IMR-90 (cell line): ENCODE results near the gene CD34. TPM values are rescaled to one million over a fixed set of nuclear protein-coding genes. Genes with fewer than 3 reads are reported as not detected.

Source experiments
- ATAC-seq: fragments of 200-7000 bp; cut with Tn5 transposase; 2 replicates; pipeline ENCODE4 v1.9.1; 2020; ENCODE audit warnings: low read depth, mild to moderate bottlenecking, moderate library complexity
- BruUV-seq: library from RNA; stranded (reverse); fragments of 400-500 nt; replicated peaks from 2 replicates; lab custom pipeline; 2021; lab: Mats Ljungman, UMichigan
- CTCF ChIA-PET: fragments of 300-600 bp; formaldehyde crosslinking; extraction: SDS; loops from one replicate; lab custom pipeline; 2021; ENCODE audit warnings: antibody characterized with exemption; lab: Yijun Ruan, JAX
- POLR2A ChIA-PET: fragments of 300-600 bp; sonication (Branson Sonifier 250); formaldehyde crosslinking; loops from one replicate; lab custom pipeline; 2022; ENCODE audit warnings: antibody characterized with exemption; ENCODE audit not compliant: unreplicated experiment; lab: Charles Lee
- DNase-seq: peaks from one replicate; pipeline ENCODE4 v3.0.0; 2013
- H2AFZ ChIP-seq: replicated peaks from 2 replicates; pipeline ENCODE3; 2013; ENCODE audit warnings: low read length, mild to moderate bottlenecking; ENCODE audit not compliant: poor library complexity
- H2AK5ac ChIP-seq: 2 replicates; pipeline ENCODE4 v1.6.1; 2013; ENCODE audit warnings: low read depth, low read length, inconsistent platforms
- H2AK9ac ChIP-seq: replicated peaks from 2 replicates; pipeline ENCODE3; 2013; ENCODE audit warnings: mild to moderate bottlenecking, low read depth, low read length, moderate library complexity; ENCODE audit not compliant: poor library complexity
- H2BK120ac ChIP-seq: 2 replicates; pipeline ENCODE4 v1.6.1; 2013; ENCODE audit warnings: low read depth, low read length, inconsistent platforms
- H2BK15ac ChIP-seq: 3 replicates; pipeline ENCODE4 v1.6.1; 2013; ENCODE audit warnings: low read depth, low read length, inconsistent platforms
- H2BK20ac ChIP-seq: 2 replicates; pipeline ENCODE4 v1.6.1; 2013; ENCODE audit warnings: low read depth, mild to moderate bottlenecking, inconsistent platforms, low read length, moderate library complexity
- H2BK5ac ChIP-seq: 2 replicates; pipeline ENCODE4 v1.6.1; 2013; ENCODE audit warnings: mild to moderate bottlenecking, low read depth, low read length, inconsistent platforms; ENCODE audit not compliant: poor library complexity, severe bottlenecking
- H3K14ac ChIP-seq: replicated peaks from 2 replicates; pipeline ENCODE4 v1.6.1; 2013; ENCODE audit warnings: low read depth, low read length, inconsistent platforms
- H3K18ac ChIP-seq: 2 replicates; pipeline ENCODE4 v1.6.1; 2013; ENCODE audit warnings: low read depth, low read length, control low read depth
- H3K23ac ChIP-seq: 2 replicates; pipeline ENCODE4 v1.6.1; 2013; ENCODE audit warnings: low read depth, low read length, inconsistent platforms
- H3K27ac ChIP-seq: 2 replicates; pipeline ENCODE4 v1.5.1; 2013; ENCODE audit warnings: mild to moderate bottlenecking, control low read depth, low read length; ENCODE audit not compliant: insufficient read depth
- H3K27me3 ChIP-seq: 2 replicates; pipeline ENCODE4 v1.6.1; 2013; ENCODE audit warnings: low read length; ENCODE audit not compliant: control insufficient read depth, insufficient read depth
- H3K36me3 ChIP-seq: 2 replicates; pipeline ENCODE4 v1.6.1; 2013; ENCODE audit warnings: low read length, mixed read lengths; ENCODE audit not compliant: control insufficient read depth, insufficient read depth
- H3K4ac ChIP-seq: 2 replicates; pipeline ENCODE4 v1.6.1; 2013; ENCODE audit warnings: low read depth, low read length, inconsistent platforms
- H3K4me1 ChIP-seq: 2 replicates; pipeline ENCODE4 v1.6.1; 2013; ENCODE audit warnings: low read length, mixed read lengths; ENCODE audit not compliant: control insufficient read depth, insufficient read depth
- H3K4me2 ChIP-seq: 2 replicates; pipeline ENCODE4 v1.6.1; 2013; ENCODE audit warnings: low read depth, mild to moderate bottlenecking, control low read depth, low read length, moderate library complexity
- H3K4me3 ChIP-seq: 2 replicates; pipeline ENCODE4 v1.5.1; 2013; ENCODE audit warnings: low read depth, mild to moderate bottlenecking, control low read depth, low read length, moderate library complexity; ENCODE audit not compliant: insufficient read depth
- H3K56ac ChIP-seq: 2 replicates; pipeline ENCODE4 v1.6.1; 2013; ENCODE audit warnings: low read length, inconsistent platforms; ENCODE audit not compliant: insufficient read depth; ENCODE audit errors: extremely low read depth
- H3K79me1 ChIP-seq, 2 experiments: 2 replicates each; pipeline ENCODE4 v1.6.1; 2013; ENCODE audit warnings: low read length in 2 of 2, inconsistent platforms in 1 of 2, low read depth in 1 of 2
- H3K9ac ChIP-seq: 2 replicates; pipeline ENCODE4 v1.6.1; 2013; ENCODE audit warnings: low read depth, low read length, control low read depth
- H3K9me1 ChIP-seq: 2 replicates; pipeline ENCODE4 v1.6.1; 2013; ENCODE audit warnings: low read length, inconsistent platforms; ENCODE audit not compliant: insufficient read depth
- H3K9me3 ChIP-seq: 2 replicates; pipeline ENCODE4 v1.6.1; 2013; ENCODE audit warnings: low read length; ENCODE audit not compliant: control insufficient read depth, insufficient read depth
- H4K20me1 ChIP-seq: 2 replicates; pipeline ENCODE4 v1.6.1; 2013; ENCODE audit warnings: low read length, inconsistent platforms; ENCODE audit not compliant: insufficient read depth
- H4K5ac ChIP-seq: 2 replicates; pipeline ENCODE4 v1.6.1; 2013; ENCODE audit warnings: mild to moderate bottlenecking, low read depth, low read length, control low read depth
- H4K8ac ChIP-seq, 2 experiments: 2 replicates each; pipeline ENCODE4 v1.6.1; 2013; ENCODE audit warnings: low read depth in 2 of 2, low read length in 2 of 2, control low read depth in 1 of 2, inconsistent platforms in 1 of 2
- H4K91ac ChIP-seq: 2 replicates; pipeline ENCODE4 v1.6.1; 2013; ENCODE audit warnings: low read depth, low read length, inconsistent platforms; ENCODE audit not compliant: insufficient read depth
- BHLHE40 ChIP-seq: fragments of 150-350 bp; IDR thresholded peaks from 2 replicates; pipeline ENCODE4 v1.6.1; 2016; ENCODE audit warnings: mild to moderate bottlenecking, low read depth, low read length
- CEBPB ChIP-seq: IDR thresholded peaks from 2 replicates; pipeline ENCODE4 v1.6.1; 2012; ENCODE audit warnings: low read depth, low read length, improper control_type of control experiment
- CHD1 ChIP-seq: IDR thresholded peaks from 2 replicates; pipeline ENCODE4 v1.6.1; 2012; ENCODE audit warnings: low read depth, low read length, improper control_type of control experiment
- MXI1 ChIP-seq: IDR thresholded peaks from 2 replicates; pipeline ENCODE4 v1.6.1; 2012; ENCODE audit warnings: low read depth, mild to moderate bottlenecking, low read length, moderate library complexity, borderline replicate concordance
- POLR2A ChIP-seq: IDR thresholded peaks from 2 replicates; pipeline ENCODE4 v1.6.1; 2012; ENCODE audit warnings: mild to moderate bottlenecking, low read depth, low read length
- USF2 ChIP-seq: fragments of 150-350 bp; IDR thresholded peaks from 2 replicates; pipeline ENCODE4 v1.6.1; 2017; ENCODE audit warnings: mild to moderate bottlenecking, antibody characterized with exemption, low read length, low read depth
- WGBS, 2 experiments: methylation state at CpG; one replicate each; pipeline versions ENCODE4 v1.1.5 to v1.1.7; 2013; ENCODE audit warnings: missing lambda C conversion rate in 2 of 2; ENCODE audit not compliant: insufficient read length in 1 of 2; ENCODE audit errors: extremely low coverage in 2 of 2; 5-methylcytosine and 5-hydroxymethylcytosine counted together
- dilution Hi-C: fragments of 300-500 bp; cut with HindIII; formaldehyde crosslinking; loops from one replicate; pipeline ENCODE4 v1.14.3; 2018; ENCODE audit warnings: low sequenced_read_pairs; ENCODE audit not compliant: unreplicated experiment
- in situ Hi-C: fragments of 300-500 bp; cut with MboI; formaldehyde crosslinking; loops from 3 replicates; pipeline ENCODE4 v1.14.3; 2019; ENCODE audit warnings: low sequenced_read_pairs, inconsistent platforms, mixed read lengths
- intact Hi-C: fragments of 100-400 bp; cut with micrococcal nuclease; formaldehyde crosslinking; loops from 2 replicates; pipeline ENCODE4 v1.10.0; 2022
- polyA plus RNA-seq, 3 experiments: library from polyadenylated mRNA; depleted of rRNA; stranded (reverse); fragments of >200 nt; gene quantifications; 2 replicates each; pipeline ENCODE4 v1.2.3, GENCODE V29; 2012; ENCODE audit warnings: low replicate concordance in 1 of 3
- total RNA-seq: library from RNA; depleted of rRNA; stranded (reverse); fragments of >200 nt; gene quantifications from 2 replicates; pipeline ENCODE4 v1.2.3, GENCODE V29; 2012

CD34 gene
- total and polyA plus RNA-seq, 2 of the 4 experiments (the other 2 are of a cell fraction): 0.14 TPM; not detected in 1

DNA sequence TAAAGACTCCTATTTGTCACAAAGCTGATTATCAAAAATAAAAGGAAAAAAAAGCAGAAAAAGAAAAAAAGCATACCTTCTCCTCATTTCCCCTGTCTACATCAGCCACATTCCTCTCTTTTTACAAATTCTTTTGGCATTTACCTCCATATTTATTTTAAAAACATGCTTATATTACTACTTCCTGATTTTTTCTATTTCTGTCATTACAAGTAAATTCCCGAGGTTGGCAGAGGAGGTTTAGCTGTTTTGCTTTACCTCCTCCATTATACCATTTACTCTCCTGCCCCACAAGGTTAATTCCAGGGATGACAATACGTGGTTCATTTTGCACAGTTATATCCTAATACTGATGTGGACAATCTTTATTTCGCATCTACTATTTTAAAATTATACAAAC, 26.3 kb upstream of the CD34 start:
- Histone ChIP-seq H3K36me3 (no peaks in the 10 kb centered on the region), H3K23ac (no peak overlapping the region), H3K4me3 (no peak overlapping the region), H3K4me1 (no peaks in the 10 kb centered on the region), H3K27me3 (no peaks in the 10 kb centered on the region), H3K79me1 (no peaks in the 10 kb centered on the region), H3K4ac (no peak overlapping the region), H4K8ac (no peak overlapping the region), H4K5ac (no peak overlapping the region), H2AFZ (no peak overlapping the region), H3K14ac (no peak overlapping the region), H3K9me3 (no peaks in the 10 kb centered on the region), H2AK9ac (no peak overlapping the region), H2BK15ac (no peak overlapping the region), H3K18ac (no peak overlapping the region), H4K91ac (no peak overlapping the region), H3K4me2 (no peak overlapping the region), H3K9me1 (no peaks in the 10 kb centered on the region), H3K56ac (no peak overlapping the region), H4K20me1 (no peaks in the 10 kb centered on the region), H3K9ac (no peak overlapping the region), H2BK5ac (no peak overlapping the region), H2BK20ac (no peak overlapping the region), H3K27ac (no peak overlapping the region), H2AK5ac (no peak overlapping the region), H2BK120ac (no peak overlapping the region)
- intact Hi-C loops (no loop called here), dilution Hi-C loops (no loop called here), in situ Hi-C loops (no loop called here)
- CTCF ChIA-PET: no interaction called here
- TF ChIP-seq CEBPB (no peak), POLR2A (no peak), BHLHE40 (no peak), CHD1 (no peak), MXI1 (no peak), USF2 (no peak)
- BruUV-seq: no TSS peak
- WGBS, 2 experiments: no CpG with 5 or more reads among the region's 3 CpGs
- ATAC-seq (peak; percentile 29; the same call in 1 of the 2 replicates), DNase-seq (no peak)
- POLR2A ChIA-PET: no interaction called here
